PFSK-1 (cell line): ENCODE measurements around the gene IL22RA2.

Experiments
- FOXP2 ChIP-seq: optimal IDR thresholded peaks from 2 replicates; pipeline ENCODE3; 2011; ENCODE audit warnings: borderline replicate concordance, control low read depth, inconsistent platforms; ENCODE audit not compliant: insufficient read depth; ENCODE audit errors: extremely low read length, extremely low read depth
- POLR2AphosphoS5 ChIP-seq: IDR thresholded peaks from 2 replicates; pipeline ENCODE4 v1.6.1; 2012; ENCODE audit warnings: low read depth, mild to moderate bottlenecking, control low read depth, low read length, moderate library complexity
- REST ChIP-seq, 2 experiments: IDR thresholded peaks; 2 replicates each; pipeline versions ENCODE4 v1.6.1 to v1.8.0; 2011 to 2012; ENCODE audit warnings: low read depth in 2 of 2, low read length in 2 of 2, control low read depth in 1 of 2, inconsistent platforms in 1 of 2, mild to moderate bottlenecking in 1 of 2, moderate library complexity in 1 of 2; ENCODE audit not compliant: insufficient read depth in 1 of 2
- SIN3A ChIP-seq: IDR thresholded peaks from 2 replicates; pipeline ENCODE4 v1.6.1; 2012; ENCODE audit warnings: mild to moderate bottlenecking, low read length, moderate library complexity, borderline replicate concordance; ENCODE audit not compliant: insufficient read depth
- TAF1 ChIP-seq: IDR thresholded peaks from 2 replicates; pipeline ENCODE4 v1.6.1; 2012; ENCODE audit warnings: low read length, control low read depth, borderline replicate concordance; ENCODE audit not compliant: insufficient read depth

Gene IL22RA2

GRCh38 chr6:137166247-137167098 is 7.0 kb downstream of the IL22RA2 start:
- TF ChIP-seq SIN3A (no peak), REST (IDR thresholded peaks at IDR 0.05; ENCODE audit: insufficient read depth in 1 of 2, low read depth in 2 of 2, low read length in 2 of 2) (no peak), TAF1 (no peak), POLR2AphosphoS5 (no peak), FOXP2 (no peak)

GRCh38 chr6:137165375-137166246 is 7.8 kb downstream of the IL22RA2 start:
- TF ChIP-seq FOXP2 (no peak), TAF1 (no peak), REST (IDR thresholded peaks at IDR 0.05; ENCODE audit: insufficient read depth in 1 of 2, low read depth in 2 of 2, low read length in 2 of 2) (no peak), SIN3A (no peak), POLR2AphosphoS5 (no peak)

GRCh38 chr6:137163732-137164318 is 9.6 kb downstream of the IL22RA2 start:
- TF ChIP-seq POLR2AphosphoS5, result no peak
- TF ChIP-seq FOXP2, result no peak
- TF ChIP-seq TAF1, result no peak
- no peak for TF ChIP-seq SIN3A
- no peak for TF ChIP-seq REST (IDR thresholded peaks at IDR 0.05; ENCODE audit: insufficient read depth in 1 of 2, low read depth in 2 of 2, low read length in 2 of 2)

- TF ChIP-seq TAF1 (no peak), SIN3A (no peak), FOXP2 (no peak), REST (IDR thresholded peaks at IDR 0.05; ENCODE audit: insufficient read depth in 1 of 2, low read depth in 2 of 2, low read length in 2 of 2) (no peak), POLR2AphosphoS5 (no peak)
Observed at GRCh38 chr6:137162692-137163306, 10.6 kb downstream of the IL22RA2 start.
